Osteocyte (in vitro differentiated cells): ENCODE data around the gene FGF13. TPM values are rescaled to one million over a fixed set of nuclear protein-coding genes. Genes with fewer than 3 reads are reported as not detected.

Experiments used
- DNase-seq: peaks from one replicate; pipeline ENCODE4 v3.0.0; 2021; ENCODE audit warnings: mixed read lengths; ENCODE audit not compliant: unreplicated experiment; ENCODE audit errors: extremely low spot score
- H3K27ac Mint-ChIP-seq: one replicate; pipeline ENCODE4 v1.8.0; 2021; ENCODE audit warnings: mild to moderate bottlenecking, mixed read lengths; ENCODE audit not compliant: unreplicated experiment
- H3K27me3 Mint-ChIP-seq: one replicate; pipeline ENCODE4 v1.8.0; 2021; ENCODE audit warnings: mixed read lengths; ENCODE audit not compliant: unreplicated experiment
- H3K36me3 Mint-ChIP-seq: one replicate; pipeline ENCODE4 v1.8.0; 2021; ENCODE audit warnings: mixed read lengths; ENCODE audit not compliant: unreplicated experiment
- H3K4me1 Mint-ChIP-seq: one replicate; pipeline ENCODE4 v1.8.0; 2021; ENCODE audit warnings: mixed read lengths; ENCODE audit not compliant: unreplicated experiment
- H3K4me3 Mint-ChIP-seq: one replicate; pipeline ENCODE4 v1.8.0; 2021; ENCODE audit warnings: mild to moderate bottlenecking, moderate library complexity, mixed read lengths; ENCODE audit not compliant: unreplicated experiment
- H3K9me3 Mint-ChIP-seq: one replicate; pipeline ENCODE4 v1.8.0; 2021; ENCODE audit warnings: mixed read lengths; ENCODE audit not compliant: unreplicated experiment
- total RNA-seq: library from RNA; stranded (reverse); gene quantifications from 2 replicates; pipeline ENCODE4 v1.2.1, GENCODE V29; 2021
- TF ChIP-seq, protein P1 (sequence below): fragments of 200-600 bp; sonication (generic); IDR thresholded peaks from 2 replicates; pipeline ENCODE4 v1.5.0; 2021; ENCODE audit warnings: antibody characterized with exemption, mild to moderate bottlenecking, moderate library complexity

The FGF13 gene
- total RNA-seq, 1 donor from 2014 or later, result not detected

DNA sequence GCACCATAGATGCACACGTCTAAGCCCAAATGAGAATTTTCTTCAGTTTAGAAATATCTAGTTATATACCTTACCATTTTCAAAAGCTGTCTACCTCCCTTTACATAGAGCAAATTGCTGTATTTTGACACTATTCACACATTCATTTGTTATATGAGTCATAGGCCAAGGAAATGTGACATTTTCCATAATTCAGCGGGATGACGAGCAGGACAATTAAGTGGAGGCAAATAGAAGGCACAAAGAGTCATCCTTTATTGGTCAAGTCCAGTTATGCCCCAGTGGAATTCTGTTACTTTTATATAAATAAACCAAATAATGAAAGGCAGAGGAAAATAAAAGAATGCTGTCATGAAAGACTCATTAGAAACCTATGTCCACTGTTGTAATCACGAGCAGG is 27.9 kb downstream of the FGF13 start:
- no peaks in the 10 kb centered on the region for H3K4me1 Mint-ChIP-seq
- TF ChIP-seq, protein P1, sequence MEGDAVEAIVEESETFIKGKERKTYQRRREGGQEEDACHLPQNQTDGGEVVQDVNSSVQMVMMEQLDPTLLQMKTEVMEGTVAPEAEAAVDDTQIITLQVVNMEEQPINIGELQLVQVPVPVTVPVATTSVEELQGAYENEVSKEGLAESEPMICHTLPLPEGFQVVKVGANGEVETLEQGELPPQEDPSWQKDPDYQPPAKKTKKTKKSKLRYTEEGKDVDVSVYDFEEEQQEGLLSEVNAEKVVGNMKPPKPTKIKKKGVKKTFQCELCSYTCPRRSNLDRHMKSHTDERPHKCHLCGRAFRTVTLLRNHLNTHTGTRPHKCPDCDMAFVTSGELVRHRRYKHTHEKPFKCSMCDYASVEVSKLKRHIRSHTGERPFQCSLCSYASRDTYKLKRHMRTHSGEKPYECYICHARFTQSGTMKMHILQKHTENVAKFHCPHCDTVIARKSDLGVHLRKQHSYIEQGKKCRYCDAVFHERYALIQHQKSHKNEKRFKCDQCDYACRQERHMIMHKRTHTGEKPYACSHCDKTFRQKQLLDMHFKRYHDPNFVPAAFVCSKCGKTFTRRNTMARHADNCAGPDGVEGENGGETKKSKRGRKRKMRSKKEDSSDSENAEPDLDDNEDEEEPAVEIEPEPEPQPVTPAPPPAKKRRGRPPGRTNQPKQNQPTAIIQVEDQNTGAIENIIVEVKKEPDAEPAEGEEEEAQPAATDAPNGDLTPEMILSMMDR, result no peak
- no peaks in the 10 kb centered on the region for H3K36me3 Mint-ChIP-seq
- no peaks in the 10 kb centered on the region for H3K27me3 Mint-ChIP-seq
- H3K27ac Mint-ChIP-seq, result no peak overlapping the region
- peaks cover 29% of the 10 kb centered on the region for H3K9me3 Mint-ChIP-seq
- DNase-seq, result no peak
- H3K4me3 Mint-ChIP-seq, result no peak overlapping the region

DNA sequence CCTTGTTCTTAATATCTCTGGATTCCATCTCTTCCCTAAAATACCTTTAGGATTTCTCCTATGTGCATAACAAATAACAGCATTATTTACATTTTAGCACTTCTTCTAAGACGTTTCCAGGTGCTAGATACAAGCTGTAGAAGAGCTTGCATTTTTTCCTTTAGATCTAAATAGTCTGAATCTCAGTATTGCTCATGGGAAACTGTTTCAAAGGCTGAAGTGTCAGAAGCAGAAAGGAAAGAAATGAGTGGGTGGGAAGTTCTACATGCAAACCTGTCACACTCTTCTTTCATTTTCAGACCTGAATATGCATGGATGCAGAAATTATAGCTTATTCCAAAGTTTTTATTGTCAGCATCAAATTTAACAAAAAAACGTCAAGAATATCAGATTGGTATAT is 41.8 kb downstream of the FGF13 start:
- Mint-ChIP-seq H3K9me3 (peaks cover 11% of the 10 kb centered on the region), H3K4me3 (no peak overlapping the region), H3K27ac (no peak overlapping the region), H3K4me1 (no peaks in the 10 kb centered on the region), H3K27me3 (no peaks in the 10 kb centered on the region), H3K36me3 (no peaks in the 10 kb centered on the region)
- DNase-seq, result no peak
- TF ChIP-seq, protein P1, result no peak

DNA sequence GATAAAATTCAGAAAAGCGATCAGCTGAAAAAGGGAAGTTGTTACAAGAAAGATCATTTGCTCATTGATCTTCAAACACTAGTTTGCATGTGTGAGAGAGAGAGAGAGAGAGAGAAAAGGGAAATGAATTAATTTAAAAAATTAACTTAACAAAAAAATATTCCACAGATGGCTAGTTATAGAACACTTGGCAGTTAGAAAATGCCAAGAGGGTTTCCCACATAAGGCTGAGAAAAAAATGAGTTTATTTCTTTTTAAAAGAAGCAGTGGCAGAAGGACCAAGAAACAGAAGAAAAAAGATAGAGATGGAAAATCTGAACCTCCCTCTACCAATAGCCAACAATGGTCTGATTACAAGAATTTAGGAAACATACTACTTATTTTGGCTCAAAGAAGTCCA is 47.1 kb downstream of the FGF13 start:
- Mint-ChIP-seq H3K27ac (no peak overlapping the region), H3K36me3 (no peaks in the 10 kb centered on the region), H3K4me1 (no peaks in the 10 kb centered on the region), H3K4me3 (no peak overlapping the region), H3K9me3 (peaks cover 20% of the 10 kb centered on the region), H3K27me3 (no peaks in the 10 kb centered on the region)
- no peak for DNase-seq
- TF ChIP-seq, protein P1, result no peak

DNA sequence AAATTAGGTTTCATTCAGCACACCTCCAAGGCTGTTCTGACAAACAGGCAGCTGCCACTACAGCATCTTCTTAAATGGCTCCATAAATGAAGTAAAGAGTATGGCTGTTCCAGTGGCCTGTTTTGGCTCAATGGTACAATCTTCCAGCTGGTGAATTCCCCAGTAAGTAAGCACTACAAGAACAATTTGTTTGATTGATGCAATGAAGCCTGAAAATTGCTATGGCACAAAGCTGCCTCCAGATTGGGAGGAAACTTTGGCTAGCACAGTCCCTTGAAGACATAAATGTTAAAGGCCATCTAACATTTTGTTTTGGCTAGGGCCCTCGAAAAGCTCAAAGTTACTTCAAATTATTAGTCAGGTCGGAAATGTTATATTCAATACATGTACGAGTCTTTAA is 47.5 kb downstream of the FGF13 start:
- Mint-ChIP-seq H3K27me3 (no peaks in the 10 kb centered on the region), H3K36me3 (no peaks in the 10 kb centered on the region), H3K4me3 (no peak overlapping the region), H3K9me3 (peaks cover 19% of the 10 kb centered on the region), H3K4me1 (no peaks in the 10 kb centered on the region), H3K27ac (no peak overlapping the region)
- no peak for DNase-seq
- TF ChIP-seq, protein P1, result no peak

DNA sequence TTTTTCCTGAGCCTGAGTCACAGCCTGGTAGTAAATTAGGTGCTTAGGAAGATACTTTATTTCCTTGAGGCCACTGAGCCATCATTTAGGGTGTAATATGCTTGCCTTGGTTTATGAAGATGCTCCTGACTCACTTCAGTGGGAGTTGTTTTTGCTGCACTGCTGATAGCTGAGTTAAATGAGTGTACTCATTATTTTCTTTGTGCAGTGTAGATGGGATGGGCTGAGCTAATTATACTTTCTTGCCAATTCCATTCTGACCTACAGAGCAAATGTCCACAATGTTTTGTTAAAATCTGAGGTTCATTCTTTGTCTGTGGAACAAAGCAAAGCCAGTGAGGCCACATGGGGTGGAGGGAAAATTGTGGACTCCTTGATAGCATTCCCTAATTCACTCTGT is 60.0 kb downstream of the FGF13 start:
- no peak overlapping the region for H3K4me3 Mint-ChIP-seq

More for the DNA sequence above, 60.0 kb downstream of the FGF13 start:
- H3K9me3 Mint-ChIP-seq, result peaks cover 11% of the 10 kb centered on the region
- no peaks in the 10 kb centered on the region for H3K27me3 Mint-ChIP-seq
- H3K36me3 Mint-ChIP-seq, result no peaks in the 10 kb centered on the region
- no peak for DNase-seq
- no peak overlapping the region for H3K27ac Mint-ChIP-seq
- H3K4me1 Mint-ChIP-seq, result no peaks in the 10 kb centered on the region
- TF ChIP-seq, protein P1, result no peak
